ENCODE measurements around the gene COL11A1.

- TF ChIP-seq, protein P1, sequence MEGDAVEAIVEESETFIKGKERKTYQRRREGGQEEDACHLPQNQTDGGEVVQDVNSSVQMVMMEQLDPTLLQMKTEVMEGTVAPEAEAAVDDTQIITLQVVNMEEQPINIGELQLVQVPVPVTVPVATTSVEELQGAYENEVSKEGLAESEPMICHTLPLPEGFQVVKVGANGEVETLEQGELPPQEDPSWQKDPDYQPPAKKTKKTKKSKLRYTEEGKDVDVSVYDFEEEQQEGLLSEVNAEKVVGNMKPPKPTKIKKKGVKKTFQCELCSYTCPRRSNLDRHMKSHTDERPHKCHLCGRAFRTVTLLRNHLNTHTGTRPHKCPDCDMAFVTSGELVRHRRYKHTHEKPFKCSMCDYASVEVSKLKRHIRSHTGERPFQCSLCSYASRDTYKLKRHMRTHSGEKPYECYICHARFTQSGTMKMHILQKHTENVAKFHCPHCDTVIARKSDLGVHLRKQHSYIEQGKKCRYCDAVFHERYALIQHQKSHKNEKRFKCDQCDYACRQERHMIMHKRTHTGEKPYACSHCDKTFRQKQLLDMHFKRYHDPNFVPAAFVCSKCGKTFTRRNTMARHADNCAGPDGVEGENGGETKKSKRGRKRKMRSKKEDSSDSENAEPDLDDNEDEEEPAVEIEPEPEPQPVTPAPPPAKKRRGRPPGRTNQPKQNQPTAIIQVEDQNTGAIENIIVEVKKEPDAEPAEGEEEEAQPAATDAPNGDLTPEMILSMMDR (IDR thresholded peaks at IDR 0.05), result no peak
- no peak for TF ChIP-seq ZFX (IDR thresholded peaks at IDR 0.05; ENCODE audit: borderline replicate concordance)
Observed at GRCh38 chr1:102942324-102942723, 166.0 kb downstream of the COL11A1 start.
